ENCODE measurements around the gene FBN2.

FBN2 gene

GRCh38 chr5:128480158-128480557 lies 57.9 kb downstream of the FBN2 start:
- H3F3A ChIP-seq (ENCODE audit: low read depth): no peaks in the 10 kb centered on the region
- no peak overlapping the region for H3K4me2 ChIP-seq (ENCODE audit: low read depth, low read length, poor library complexity, severe bottlenecking)
- no peak for TF ChIP-seq EZH2phosphoT487 (IDR thresholded peaks at IDR 0.05; ENCODE audit: borderline replicate concordance)
- TF ChIP-seq, protein P1, sequence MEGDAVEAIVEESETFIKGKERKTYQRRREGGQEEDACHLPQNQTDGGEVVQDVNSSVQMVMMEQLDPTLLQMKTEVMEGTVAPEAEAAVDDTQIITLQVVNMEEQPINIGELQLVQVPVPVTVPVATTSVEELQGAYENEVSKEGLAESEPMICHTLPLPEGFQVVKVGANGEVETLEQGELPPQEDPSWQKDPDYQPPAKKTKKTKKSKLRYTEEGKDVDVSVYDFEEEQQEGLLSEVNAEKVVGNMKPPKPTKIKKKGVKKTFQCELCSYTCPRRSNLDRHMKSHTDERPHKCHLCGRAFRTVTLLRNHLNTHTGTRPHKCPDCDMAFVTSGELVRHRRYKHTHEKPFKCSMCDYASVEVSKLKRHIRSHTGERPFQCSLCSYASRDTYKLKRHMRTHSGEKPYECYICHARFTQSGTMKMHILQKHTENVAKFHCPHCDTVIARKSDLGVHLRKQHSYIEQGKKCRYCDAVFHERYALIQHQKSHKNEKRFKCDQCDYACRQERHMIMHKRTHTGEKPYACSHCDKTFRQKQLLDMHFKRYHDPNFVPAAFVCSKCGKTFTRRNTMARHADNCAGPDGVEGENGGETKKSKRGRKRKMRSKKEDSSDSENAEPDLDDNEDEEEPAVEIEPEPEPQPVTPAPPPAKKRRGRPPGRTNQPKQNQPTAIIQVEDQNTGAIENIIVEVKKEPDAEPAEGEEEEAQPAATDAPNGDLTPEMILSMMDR (conservative IDR thresholded peaks at IDR 0.05; ENCODE audit: low read length): no peak
- no peak overlapping the region for H3K4me3 ChIP-seq (ENCODE audit: low read length, poor library complexity, severe bottlenecking)
- no peaks in the 10 kb centered on the region for H3K27me3 ChIP-seq (ENCODE audit: insufficient read depth, low read length, poor library complexity, severe bottlenecking)
- no peaks in the 10 kb centered on the region for H3K4me1 ChIP-seq (ENCODE audit: insufficient read depth, low read length, poor library complexity, severe bottlenecking)
- no peaks in the 10 kb centered on the region for H3K36me3 ChIP-seq (ENCODE audit: insufficient read depth, low read length)
- no peaks in the 10 kb centered on the region for H4K20me1 ChIP-seq (ENCODE audit: insufficient read depth, low read length, poor library complexity, severe bottlenecking)
- H3K9me3 ChIP-seq (ENCODE audit: insufficient read depth, low read depth, low read length): no peaks in the 10 kb centered on the region
- H2AFZ ChIP-seq (ENCODE audit: low read length): no peak overlapping the region
- H3K9ac ChIP-seq (ENCODE audit: low read depth, low read length, poor library complexity, severe bottlenecking): no peak overlapping the region
- no peaks in the 10 kb centered on the region for H3K79me2 ChIP-seq (ENCODE audit: insufficient read depth, low read length)
- H3K9me2 ChIP-seq (replicated peaks; ENCODE audit: low read depth, low read length): no peaks in the 10 kb centered on the region

DNA sequence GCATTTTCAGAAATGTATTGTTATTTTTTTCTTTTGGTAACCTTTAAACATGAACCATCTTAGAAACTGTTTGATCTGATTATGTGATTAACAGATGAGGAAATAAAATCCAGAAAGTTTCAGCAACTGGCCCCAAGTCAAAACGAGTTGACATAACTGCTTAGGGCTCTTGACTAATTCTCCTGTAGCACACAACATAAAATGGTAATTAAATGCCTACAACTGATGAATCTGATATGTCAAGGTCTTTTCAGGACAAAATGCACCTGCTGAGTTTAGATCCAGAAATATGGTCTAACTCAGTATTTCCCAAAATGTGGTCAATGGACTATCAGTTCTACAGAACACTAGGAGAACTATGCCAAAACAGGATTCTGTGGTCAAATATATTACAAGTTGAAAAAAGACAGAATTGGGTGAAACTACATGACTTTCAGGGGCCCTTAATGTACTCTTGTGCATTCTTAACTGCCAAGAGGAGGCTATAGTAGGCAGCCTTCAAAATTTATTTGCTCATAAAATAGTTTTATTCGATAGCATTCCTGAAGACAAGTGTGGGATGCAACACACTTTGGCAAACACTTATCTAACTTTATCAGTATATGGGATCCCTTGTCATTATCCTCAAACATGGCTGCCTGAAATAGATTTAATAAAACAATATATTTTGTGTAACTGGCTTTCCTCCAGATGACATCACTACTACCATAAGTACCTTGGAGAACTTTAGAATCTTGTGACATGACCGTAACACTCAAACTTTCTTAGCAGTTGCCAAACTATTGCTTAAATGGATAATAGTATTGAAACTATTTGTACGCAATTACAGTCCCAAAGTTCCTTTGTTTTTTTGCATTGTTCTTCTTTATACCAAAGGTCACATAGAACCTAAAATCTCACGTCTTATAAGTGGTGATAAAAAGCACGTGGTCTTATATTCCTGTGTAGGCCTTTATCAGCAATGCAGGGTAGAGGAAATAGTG lies 59.4 kb downstream of the FBN2 start:
- Histone ChIP-seq H3K4me2 (ENCODE audit: low read depth, low read length, poor library complexity, severe bottlenecking) (no peak overlapping the region), H3K79me2 (ENCODE audit: insufficient read depth, low read length) (no peaks in the 10 kb centered on the region), H3K4me1 (ENCODE audit: insufficient read depth, low read length, poor library complexity, severe bottlenecking) (no peaks in the 10 kb centered on the region), H3F3A (ENCODE audit: low read depth) (no peaks in the 10 kb centered on the region), H3K36me3 (ENCODE audit: insufficient read depth, low read length) (no peaks in the 10 kb centered on the region), H4K20me1 (ENCODE audit: insufficient read depth, low read length, poor library complexity, severe bottlenecking) (no peaks in the 10 kb centered on the region), H3K9me2 (replicated peaks; ENCODE audit: low read depth, low read length) (no peaks in the 10 kb centered on the region), H3K9me3 (ENCODE audit: insufficient read depth, low read depth, low read length) (no peaks in the 10 kb centered on the region), H2AFZ (ENCODE audit: low read length) (no peak overlapping the region), H3K4me3 (ENCODE audit: low read length, poor library complexity, severe bottlenecking) (no peak overlapping the region), H3K27me3 (ENCODE audit: insufficient read depth, low read length, poor library complexity, severe bottlenecking) (no peaks in the 10 kb centered on the region), H3K9ac (ENCODE audit: low read depth, low read length, poor library complexity, severe bottlenecking) (no peak overlapping the region)
- TF ChIP-seq EZH2phosphoT487 (IDR thresholded peaks at IDR 0.05; ENCODE audit: borderline replicate concordance): no peak
- TF ChIP-seq, protein P1 (conservative IDR thresholded peaks at IDR 0.05; ENCODE audit: low read length): no peak

DNA sequence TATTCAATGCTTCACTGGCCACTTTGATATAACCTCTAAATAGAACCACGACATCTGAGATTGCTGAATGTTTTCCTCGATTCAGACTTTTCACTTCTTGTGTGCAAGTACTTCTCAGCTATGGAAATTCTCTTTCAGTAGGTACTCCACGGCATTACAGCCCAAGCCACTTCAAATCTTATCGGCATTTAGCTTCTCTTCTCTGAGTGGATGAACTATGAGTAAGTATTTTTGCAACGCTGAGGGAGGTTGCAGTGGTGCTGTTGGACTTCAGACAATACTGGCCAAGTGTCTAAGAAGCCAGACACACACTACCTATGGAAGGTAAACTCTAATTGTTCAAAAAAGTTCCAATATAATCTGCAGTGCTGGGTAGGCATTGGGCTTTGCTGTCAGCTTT lies 60.1 kb downstream of the FBN2 start:
- H3K4me2 ChIP-seq (ENCODE audit: low read depth, low read length, poor library complexity, severe bottlenecking): no peak overlapping the region
- no peaks in the 10 kb centered on the region for H3K27me3 ChIP-seq (ENCODE audit: insufficient read depth, low read length, poor library complexity, severe bottlenecking)
- no peaks in the 10 kb centered on the region for H3K36me3 ChIP-seq (ENCODE audit: insufficient read depth, low read length)
- H3K4me1 ChIP-seq (ENCODE audit: insufficient read depth, low read length, poor library complexity, severe bottlenecking): no peaks in the 10 kb centered on the region
- no peaks in the 10 kb centered on the region for H4K20me1 ChIP-seq (ENCODE audit: insufficient read depth, low read length, poor library complexity, severe bottlenecking)
- no peaks in the 10 kb centered on the region for H3K79me2 ChIP-seq (ENCODE audit: insufficient read depth, low read length)
- H3F3A ChIP-seq (ENCODE audit: low read depth): no peaks in the 10 kb centered on the region
- TF ChIP-seq EZH2phosphoT487 (IDR thresholded peaks at IDR 0.05; ENCODE audit: borderline replicate concordance): no peak
- TF ChIP-seq, protein P1 (conservative IDR thresholded peaks at IDR 0.05; ENCODE audit: low read length): no peak
- H3K9me2 ChIP-seq (replicated peaks; ENCODE audit: low read depth, low read length): no peaks in the 10 kb centered on the region
- no peak overlapping the region for H3K9ac ChIP-seq (ENCODE audit: low read depth, low read length, poor library complexity, severe bottlenecking)
- no peak overlapping the region for H2AFZ ChIP-seq (ENCODE audit: low read length)
- no peaks in the 10 kb centered on the region for H3K9me3 ChIP-seq (ENCODE audit: insufficient read depth, low read depth, low read length)
- no peak overlapping the region for H3K4me3 ChIP-seq (ENCODE audit: low read length, poor library complexity, severe bottlenecking)

All from Loucy (cell line).